GM19452 (cell line): ENCODE data around the gene OLFML3.
"Not testable (repeated sequence)": the region's sequence is repeated elsewhere in the genome, so short reads cannot be mapped to it uniquely, and the experiment has no call there.

Source experiments
- ATAC-seq: cut with Tn5 transposase; IDR thresholded peaks from one replicate; pipeline ENCODE4 v1.9.1; 2021; ENCODE audit not compliant: unreplicated experiment

OLFML3 gene

DNA sequence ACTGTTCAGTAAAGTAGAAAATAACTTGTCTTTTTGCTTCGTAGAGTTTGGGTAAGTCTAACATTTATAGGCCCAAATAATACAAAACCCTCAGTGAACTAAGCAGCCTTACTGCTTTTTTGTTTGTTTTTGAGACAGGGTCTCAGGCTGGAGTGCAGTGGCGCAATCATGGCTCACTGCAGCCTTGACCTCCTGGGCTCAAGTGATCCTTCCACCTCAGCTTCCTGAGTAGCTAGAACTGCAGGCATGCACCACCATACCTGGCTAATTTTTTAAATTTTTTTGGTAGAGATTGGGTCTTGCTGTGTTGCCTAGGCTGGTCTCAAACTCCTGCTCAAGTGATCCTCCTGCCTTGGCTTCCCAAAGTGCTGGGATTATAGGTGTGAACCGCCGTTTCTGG lies 31.1 kb upstream of the OLFML3 start:
- not testable (repeated sequence) for ATAC-seq

DNA sequence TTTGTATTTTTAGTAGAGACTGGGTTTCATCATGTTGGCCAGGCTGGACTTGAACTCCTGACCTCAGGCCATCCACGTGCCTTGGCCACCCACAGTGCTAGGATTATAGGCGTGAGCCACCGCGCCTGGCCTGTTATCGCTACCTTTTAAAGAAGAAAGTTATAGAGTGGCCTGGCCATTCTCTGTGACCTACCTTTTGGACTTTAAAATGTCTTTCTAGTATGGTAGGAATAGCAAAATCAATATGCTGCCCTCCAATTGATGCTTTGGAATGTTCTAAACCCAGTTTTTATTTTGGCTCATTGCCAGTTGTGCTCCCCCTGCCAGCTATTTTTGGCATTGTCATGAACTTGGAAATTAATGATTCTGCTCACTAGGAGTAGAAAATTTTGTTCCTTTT lies 30.3 kb upstream of the OLFML3 start:
- ATAC-seq = no peak

DNA sequence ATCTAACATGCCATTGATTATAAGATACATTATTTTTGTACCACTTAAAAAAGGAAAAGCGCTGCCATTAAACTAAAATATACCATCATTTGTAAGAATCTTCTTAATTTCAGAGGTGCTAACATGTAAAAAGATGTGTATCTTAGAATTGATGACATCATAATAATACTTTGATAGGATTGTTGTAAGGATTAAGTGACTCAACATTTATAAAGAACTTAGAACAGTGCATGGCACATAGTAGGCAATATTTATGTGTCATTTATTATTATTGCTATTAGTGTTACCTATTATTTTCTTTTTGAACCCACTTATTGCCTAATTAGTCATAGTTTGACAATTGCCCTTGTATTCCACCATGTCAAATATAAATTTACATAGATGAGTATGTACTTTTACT lies 28.4 kb upstream of the OLFML3 start:
- no peak for ATAC-seq

DNA sequence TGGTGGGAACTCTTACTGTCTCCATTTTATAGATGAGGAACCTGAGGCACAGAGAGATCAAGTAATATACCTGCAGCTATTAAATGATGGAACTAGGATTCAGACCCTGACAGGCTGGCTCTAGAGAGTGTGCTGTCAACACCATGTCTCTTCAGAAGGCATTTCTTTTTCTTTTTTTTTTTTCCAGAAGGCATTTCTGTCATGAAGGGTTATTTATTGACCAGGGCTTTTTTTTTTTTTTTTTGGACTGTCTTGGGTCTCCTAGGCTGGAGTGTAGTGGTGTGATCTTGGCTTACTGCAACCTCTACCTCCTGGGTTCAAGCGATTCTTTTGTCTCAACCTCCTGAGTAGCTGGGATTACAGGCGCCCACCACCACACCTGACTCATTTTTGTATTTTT lies 27.6 kb upstream of the OLFML3 start:
- no peak for ATAC-seq

DNA sequence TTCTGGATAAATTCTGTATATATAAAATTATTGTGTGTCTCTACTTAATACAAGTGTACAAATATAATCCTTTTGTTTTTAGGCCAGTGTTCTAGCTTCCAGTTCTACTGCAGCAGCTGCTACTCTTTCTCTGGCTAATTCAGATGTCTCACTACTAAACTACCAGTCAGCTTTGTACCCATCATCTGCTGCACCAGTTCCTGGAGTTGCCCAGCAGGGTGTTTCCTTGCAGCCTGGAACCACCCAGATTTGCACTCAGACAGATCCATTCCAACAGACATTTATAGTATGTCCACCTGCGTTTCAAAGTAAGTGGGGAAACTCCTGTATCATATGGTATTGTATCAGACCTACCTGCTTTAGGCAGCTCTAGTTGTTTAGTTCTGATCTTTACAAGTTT lies 21.3 kb upstream of the OLFML3 start:
- no peak for ATAC-seq

DNA sequence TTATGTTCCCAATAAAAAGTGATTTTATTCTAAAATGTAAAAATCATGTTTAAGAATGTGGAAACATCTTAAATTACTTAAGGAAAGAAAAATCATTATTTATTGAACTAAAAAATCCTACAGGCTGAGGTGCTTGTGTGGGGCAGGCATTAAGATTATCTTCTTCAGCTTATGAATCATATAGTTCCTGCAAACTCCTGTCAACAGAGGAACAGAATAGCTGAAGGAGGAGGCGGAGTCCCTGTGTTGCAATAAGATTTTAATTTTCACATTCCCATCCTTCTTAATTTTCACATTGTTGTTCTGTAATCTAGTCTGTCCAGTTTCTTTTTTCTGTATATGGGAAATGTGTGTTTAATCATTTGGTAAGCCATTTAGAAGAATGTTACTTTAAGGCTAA lies 20.6 kb upstream of the OLFML3 start:
- no peak for ATAC-seq

DNA sequence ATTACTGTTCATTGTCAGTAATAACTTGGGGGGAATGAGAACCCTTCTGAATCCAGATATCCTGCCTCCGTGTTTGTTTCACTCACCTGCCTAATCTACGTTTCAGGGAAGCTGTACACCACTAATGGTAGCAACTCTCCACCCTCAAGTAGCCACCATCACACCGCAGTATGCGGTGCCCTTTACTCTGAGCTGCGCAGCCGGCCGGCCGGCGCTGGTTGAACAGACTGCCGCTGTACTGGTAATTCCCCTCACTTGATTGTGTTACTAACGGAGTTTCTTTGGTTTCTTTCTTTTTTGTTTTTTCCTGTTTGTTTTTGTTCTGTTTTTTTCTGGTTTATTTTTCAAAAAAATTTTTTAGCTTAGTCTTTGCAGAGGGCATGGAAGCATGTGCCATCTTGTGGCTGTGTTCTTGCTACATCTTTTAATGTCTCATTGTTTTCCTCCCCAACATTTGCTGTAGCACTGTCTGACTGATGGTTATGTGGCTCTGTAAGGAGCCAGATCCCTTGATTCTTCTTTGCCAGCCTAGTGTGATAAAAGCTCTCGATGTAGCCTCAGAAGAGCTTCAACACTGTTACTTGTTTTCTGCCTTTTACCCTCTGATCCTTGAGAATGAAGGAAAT lies 15.9 kb upstream of the OLFML3 start:
- no peak for ATAC-seq

DNA sequence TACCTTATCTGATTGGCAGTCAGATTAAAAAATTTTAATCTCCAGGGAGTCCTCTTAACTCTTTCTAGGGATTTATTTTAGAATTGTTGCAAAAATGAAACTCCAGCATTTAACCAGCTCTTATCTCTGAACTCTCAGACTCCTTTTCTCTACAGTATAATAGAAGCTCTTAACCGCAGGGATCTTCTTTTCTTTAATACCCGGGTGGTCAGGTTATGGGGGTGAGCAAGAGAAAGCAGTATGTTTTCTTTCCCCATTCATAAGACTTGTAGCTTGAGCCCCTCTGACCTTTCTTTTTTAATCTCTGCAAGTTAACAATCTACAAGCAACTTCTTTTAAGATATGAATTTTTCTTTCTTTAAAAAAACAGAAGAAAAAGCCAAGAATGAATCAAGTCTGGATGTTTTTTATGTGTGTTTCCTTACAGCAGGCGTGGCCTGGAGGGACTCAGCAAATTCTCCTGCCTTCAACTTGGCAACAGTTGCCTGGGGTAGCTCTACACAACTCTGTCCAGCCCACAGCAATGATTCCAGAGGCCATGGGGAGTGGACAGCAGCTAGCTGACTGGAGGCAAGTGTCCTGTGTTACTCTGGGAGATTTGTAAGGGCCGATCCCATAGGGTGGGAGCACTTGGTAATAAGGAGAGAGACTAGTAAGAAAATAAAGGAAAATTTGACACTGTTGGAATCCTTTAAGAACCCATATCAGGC lies 13.4 kb upstream of the OLFML3 start:
- no peak for ATAC-seq

DNA sequence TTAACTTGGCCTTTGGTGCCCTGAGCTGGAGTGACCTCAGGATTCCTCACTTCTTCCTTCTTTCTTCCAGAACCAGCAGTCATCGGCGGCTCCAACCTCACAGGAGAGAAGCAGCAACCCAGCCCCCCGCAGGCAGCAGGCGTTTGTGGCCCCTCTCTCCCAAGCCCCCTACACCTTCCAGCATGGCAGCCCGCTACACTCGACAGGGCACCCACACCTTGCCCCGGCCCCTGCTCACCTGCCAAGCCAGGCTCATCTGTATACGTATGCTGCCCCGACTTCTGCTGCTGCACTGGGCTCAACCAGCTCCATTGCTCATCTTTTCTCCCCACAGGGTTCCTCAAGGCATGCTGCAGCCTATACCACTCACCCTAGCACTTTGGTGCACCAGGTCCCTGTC lies 6.3 kb upstream of the OLFML3 start:
- ATAC-seq = no peak

DNA sequence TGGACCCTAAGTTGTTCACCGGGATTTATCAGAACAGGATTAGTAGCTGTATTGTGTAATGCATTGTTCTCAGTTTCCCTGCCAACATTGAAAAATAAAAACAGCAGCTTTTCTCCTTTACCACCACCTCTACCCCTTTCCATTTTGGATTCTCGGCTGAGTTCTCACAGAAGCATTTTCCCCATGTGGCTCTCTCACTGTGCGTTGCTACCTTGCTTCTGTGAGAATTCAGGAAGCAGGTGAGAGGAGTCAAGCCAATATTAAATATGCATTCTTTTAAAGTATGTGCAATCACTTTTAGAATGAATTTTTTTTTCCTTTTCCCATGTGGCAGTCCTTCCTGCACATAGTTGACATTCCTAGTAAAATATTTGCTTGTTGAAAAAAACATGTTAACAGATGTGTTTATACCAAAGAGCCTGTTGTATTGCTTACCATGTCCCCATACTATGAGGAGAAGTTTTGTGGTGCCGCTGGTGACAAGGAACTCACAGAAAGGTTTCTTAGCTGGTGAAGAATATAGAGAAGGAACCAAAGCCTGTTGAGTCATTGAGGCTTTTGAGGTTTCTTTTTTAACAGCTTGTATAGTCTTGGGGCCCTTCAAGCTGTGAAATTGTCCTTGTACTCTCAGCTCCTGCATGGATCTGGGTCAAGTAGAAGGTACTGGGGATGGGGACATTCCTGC lies 3.9 kb upstream of the OLFML3 start:
- no peak for ATAC-seq

DNA sequence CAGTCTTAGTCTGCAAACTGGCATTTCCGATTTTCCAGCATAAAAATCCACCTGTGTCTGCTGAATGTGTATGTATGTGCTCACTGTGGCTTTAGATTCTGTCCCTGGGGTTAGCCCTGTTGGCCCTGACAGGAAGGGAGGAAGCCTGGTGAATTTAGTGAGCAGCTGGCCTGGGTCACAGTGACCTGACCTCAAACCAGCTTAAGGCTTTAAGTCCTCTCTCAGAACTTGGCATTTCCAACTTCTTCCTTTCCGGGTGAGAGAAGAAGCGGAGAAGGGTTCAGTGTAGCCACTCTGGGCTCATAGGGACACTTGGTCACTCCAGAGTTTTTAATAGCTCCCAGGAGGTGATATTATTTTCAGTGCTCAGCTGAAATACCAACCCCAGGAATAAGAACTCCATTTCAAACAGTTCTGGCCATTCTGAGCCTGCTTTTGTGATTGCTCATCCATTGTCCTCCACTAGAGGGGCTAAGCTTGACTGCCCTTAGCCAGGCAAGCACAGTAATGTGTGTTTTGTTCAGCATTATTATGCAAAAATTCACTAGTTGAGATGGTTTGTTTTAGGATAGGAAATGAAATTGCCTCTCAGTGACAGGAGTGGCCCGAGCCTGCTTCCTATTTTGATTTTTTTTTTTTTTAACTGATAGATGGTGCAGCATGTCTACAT lies 2.5 kb upstream of the OLFML3 start:
- no peak for ATAC-seq

DNA sequence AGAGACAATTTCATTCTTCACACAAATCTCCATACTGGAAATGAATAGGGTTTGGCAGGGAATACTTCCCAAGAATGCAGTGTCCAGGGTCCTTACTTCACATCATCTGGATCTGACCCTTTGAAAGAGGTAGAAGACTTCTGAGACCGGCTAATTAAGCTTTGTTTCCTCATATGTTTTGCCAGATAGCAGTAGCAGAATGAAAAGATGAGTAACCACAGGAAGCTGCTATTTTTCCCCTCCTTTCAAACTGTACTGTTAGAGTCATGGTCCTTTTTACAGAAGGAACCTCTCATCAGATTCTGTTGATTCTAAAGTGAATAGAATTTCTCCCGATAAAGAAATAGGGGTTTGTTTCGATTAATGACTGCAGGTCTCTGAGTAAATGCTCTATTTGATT lies 1.4 kb upstream of the OLFML3 start:
- no peak for ATAC-seq

DNA sequence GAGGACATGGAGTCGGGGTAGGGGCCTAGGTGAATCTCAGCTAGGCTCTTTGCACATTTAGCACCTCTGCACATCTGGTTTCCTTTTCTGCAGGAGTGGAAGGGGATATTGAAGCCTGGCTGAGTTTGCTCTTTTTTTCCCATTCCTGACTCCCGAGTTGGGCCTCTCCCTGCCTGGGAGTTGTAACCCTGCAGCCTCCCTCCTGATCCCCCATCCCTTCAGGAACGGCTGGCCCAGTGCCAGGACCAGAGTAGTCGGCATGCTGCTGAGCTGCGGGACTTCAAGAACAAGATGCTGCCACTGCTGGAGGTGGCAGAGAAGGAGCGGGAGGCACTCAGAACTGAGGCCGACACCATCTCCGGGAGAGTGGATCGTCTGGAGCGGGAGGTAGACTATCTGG lies 836 bp downstream of the OLFML3 start:
- ATAC-seq = no peak

DNA sequence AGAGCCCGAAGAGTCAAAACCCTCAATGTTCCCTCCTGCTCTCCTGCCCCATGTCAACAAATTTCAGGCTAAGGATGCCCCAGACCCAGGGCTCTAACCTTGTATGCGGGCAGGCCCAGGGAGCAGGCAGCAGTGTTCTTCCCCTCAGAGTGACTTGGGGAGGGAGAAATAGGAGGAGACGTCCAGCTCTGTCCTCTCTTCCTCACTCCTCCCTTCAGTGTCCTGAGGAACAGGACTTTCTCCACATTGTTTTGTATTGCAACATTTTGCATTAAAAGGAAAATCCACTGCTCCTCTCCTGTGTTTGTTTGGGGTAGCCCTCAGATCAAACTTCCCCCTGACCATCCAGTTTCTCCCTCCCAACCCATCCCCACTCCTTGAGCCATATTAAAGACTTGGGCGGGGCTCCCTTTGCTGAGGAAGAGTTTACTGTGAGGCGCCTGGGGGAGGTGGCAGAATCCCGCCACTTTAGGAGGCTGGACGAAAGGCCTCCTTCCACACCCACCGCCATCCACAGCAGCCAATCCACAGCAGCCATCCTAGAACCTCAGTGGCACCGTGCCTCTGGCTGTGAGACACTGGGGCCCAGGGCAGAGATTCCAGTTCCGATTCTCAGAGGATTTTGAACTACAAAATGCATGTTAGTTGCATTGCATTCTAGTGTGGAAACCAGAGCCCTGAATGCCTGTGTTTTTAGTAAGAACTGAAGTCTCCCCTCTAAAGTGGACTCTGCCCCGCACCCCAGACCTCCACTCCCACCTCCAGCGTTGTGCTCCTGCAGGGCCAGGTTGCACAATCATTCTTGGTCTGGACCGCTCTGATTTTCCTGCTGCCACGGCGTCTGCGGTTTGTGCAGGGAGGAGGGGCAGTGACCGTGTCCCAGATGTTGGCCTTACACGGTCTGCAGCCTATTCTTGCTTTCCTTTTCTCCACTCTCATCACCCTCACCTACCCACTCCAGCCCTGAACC lies 3.0 kb downstream of the OLFML3 start:
- no peak for ATAC-seq

DNA sequence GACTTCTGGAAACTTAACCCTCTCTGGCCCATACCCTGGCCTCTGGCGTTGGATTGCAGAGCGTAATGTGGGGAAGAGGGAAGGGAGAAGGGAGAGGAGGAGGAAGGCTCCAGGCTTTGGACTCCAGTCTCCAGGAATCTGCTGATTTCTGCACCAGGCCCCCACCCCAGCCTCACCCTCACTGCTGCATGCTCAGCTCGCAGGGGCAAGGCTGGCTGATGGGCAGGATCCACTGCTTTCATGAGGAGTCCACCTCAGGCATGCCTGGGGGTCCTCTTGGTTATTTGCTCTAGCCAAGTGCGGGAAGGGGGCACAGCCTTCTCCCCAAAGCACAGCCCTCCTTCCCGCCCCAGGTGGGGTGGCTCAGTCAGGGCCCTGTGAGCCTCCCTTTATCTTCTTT lies 3.7 kb downstream of the OLFML3 start:
- no peak for ATAC-seq

DNA sequence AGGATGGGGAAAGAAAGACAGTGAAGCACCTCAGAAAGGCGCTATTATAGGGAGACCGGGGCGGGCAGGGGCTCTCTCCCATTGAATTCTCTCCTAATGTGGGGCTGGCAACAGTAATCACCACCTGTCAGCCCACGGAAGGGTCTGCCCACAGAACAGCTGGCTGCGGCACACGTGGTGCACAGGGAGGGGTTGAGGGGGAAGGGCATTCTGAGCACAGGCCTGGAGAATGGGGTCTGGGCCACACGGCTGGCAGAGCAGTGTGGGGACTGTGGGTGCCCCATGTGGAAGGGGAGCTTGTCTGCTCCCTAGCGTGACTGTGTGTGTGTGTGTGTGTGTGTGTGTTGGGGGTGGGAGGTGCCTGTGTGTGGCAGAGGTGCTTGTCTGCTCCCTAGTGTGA lies 4.1 kb downstream of the OLFML3 start:
- no peak for ATAC-seq

DNA sequence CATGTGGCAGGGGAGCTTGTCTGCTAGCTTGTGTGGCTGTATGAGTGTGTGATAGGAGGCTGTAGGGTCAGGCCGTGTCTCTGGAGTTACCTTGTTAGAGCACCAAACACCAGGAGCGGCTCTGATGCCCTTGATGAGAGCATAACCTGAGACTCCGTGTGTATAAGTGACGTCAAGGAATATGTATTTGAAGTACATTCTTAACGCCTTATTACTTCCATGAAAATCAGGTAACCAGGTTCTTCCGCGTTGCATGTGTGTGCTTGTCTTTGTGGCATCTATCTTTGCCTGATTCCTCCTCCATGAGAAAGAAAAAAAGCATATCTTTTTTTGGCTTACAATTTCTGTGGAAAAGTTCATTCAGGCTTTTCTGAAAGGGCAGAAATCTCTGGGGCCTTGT lies 4.6 kb downstream of the OLFML3 start:
- no peak for ATAC-seq

DNA sequence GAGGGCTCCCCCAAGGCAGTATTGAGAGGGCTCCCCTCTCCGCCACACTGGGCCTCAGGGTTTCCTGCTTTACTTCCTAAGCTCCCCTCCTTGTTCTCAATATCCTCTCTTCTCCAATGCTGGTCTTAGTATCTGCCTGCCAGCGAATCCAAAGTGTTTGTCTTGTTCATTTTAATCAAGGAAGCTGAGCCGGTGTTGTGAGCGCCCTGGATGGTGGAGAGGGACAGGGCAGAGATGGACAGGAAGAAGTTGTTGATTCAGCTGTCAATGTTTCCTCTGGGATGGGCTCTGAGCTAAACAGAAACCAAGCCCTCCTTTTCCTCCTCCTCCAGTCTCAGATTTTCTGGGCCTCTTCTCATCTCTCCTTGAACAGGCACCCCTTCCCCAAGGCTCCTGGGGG lies 5.4 kb downstream of the OLFML3 start:
- ATAC-seq = no peak

DNA sequence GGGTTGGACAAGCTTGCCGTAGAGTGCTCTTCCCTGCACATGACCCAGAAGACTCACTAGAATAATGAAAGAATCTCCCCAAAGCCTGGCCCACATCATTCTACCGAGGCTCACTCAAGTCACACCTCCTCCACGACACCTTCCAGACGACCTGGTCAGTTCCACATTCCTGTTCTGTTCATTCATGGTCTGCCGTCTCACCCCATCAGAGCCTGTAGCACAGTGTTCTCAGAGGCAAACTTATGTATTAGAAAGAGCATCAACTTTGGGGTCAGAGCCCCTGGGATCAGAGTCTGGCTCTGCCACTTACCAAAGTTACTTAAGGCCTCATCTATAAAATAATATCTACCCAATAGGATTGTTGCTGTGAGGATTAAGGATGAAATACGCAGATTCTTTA lies 7.5 kb downstream of the OLFML3 start:
- ATAC-seq = no peak

DNA sequence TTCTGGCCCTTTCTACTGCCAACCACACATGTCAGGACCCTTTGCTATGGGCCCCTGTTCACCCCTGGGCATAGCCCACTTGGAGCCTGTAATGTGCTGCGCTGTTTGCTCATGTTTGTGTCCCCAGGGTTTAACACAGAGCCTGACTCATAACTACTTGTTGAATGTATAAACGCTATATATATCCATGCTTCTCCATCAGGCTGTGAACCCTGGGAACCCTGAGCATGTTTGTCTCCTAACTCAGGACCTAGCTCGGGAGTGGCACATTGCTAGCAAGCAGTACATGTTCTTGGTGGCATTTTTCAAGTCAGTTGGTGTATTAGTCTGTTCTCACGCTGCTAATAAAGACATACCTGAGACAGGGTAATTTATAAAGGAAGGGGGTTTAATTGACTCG lies 8.0 kb downstream of the OLFML3 start:
- ATAC-seq = no peak

DNA sequence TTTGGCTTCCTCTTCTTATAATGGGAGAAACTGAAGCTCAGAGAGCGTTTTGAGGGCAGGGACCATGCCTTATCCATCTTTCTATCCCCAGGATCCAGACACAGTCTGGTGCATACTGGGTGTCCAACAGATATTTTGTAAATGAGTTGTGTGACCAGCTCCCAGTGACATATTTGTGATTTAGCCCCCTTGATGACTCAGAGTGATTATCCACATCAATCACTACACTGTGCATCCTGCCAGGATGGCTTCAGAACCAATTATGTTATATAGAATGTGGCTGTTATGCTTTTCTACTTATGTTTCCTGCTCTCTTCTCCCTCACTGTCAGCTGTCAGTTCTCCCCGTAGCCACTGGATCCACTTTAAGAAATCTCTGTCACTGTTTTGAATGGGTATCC lies 11.3 kb downstream of the OLFML3 start:
- no peak for ATAC-seq
